ENCODE data around the gene USP50. TPM values are rescaled to one million over a fixed set of nuclear protein-coding genes. Genes with fewer than 3 reads are reported as not detected.

USP50 gene
- not detected for total RNA-seq

- no peak for TF ChIP-seq CTCF (IDR thresholded peaks at IDR 0.05; ENCODE audit: low read depth)
These were observed at the start of gene USP50 for GRCh38 chr15:50546566-50546965. TSS of gene USP50 (minus strand) at chr15:50546666. CDS start at chr15:50546525, 141 bp downstream.

GRCh38 chr15:50594311-50594710 is 47.8 kb upstream of the USP50 start:
- TF ChIP-seq CTCF (IDR thresholded peaks at IDR 0.05; ENCODE audit: low read depth), result no peak

GRCh38 chr15:50593761-50594160 is 47.3 kb upstream of the USP50 start:
- TF ChIP-seq CTCF (IDR thresholded peaks at IDR 0.05; ENCODE audit: low read depth), result no peak

- TF ChIP-seq CTCF (IDR thresholded peaks at IDR 0.05; ENCODE audit: low read depth), result no peak
These were observed 43.8 kb upstream of the USP50 start for GRCh38 chr15:50590288-50590687.

- no peak for TF ChIP-seq CTCF (IDR thresholded peaks at IDR 0.05; ENCODE audit: low read depth)
These were observed 31.0 kb upstream of the USP50 start for GRCh38 chr15:50577492-50577891.

- TF ChIP-seq CTCF (IDR thresholded peaks at IDR 0.05; ENCODE audit: low read depth), result no peak
These were observed 29.7 kb upstream of the USP50 start for GRCh38 chr15:50576166-50576565.

GRCh38 chr15:50563756-50564155 is 17.3 kb upstream of the USP50 start:
- TF ChIP-seq CTCF (IDR thresholded peaks at IDR 0.05; ENCODE audit: low read depth), result no peak
